Measurements from ENCODE around the gene LRP8. TPM values are rescaled to one million over a fixed set of nuclear protein-coding genes. Genes with fewer than 3 reads are reported as not detected.

Gene LRP8
- total RNA-seq, 2 donors from 2014 or later = 4.7 to 15.3 TPM

DNA sequence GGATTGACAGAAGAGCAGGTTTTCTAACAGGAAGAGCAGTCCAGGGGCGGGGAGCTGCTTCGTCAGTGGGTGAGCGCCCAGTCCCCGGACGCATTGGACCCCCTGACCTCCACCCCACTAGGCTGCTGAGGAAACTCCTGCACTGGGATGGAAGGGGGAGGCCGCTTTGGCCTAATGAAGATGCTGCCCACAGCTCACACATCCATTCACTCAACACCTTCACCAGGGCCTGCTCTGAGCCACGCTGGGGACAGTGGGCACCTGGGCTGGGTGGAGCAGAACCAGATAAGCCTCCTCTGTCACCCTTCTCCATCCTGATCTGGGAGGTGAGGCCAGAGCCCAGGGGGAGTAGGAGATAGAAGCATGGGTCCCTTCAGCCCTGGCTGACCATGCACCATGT lies 13.3 kb downstream of the LRP8 start:
- intact Hi-C loops (cut with DNase I) = no loop called here
- H3K27ac ChIP-seq = no peak overlapping the region
- no peak overlapping the region for H3K4me3 ChIP-seq
- no peaks in the 10 kb centered on the region for H3K4me1 ChIP-seq
- no peak for DNase-seq
- no peaks in the 10 kb centered on the region for H3K9me3 ChIP-seq
- H3K27me3 ChIP-seq = no peaks in the 10 kb centered on the region
- H3K9ac ChIP-seq (ENCODE audit: low read depth in 2 of 2, low read length in 2 of 2) = no peak overlapping the region
- no peaks in the 10 kb centered on the region for H3K36me3 ChIP-seq
- TF ChIP-seq, protein P1, sequence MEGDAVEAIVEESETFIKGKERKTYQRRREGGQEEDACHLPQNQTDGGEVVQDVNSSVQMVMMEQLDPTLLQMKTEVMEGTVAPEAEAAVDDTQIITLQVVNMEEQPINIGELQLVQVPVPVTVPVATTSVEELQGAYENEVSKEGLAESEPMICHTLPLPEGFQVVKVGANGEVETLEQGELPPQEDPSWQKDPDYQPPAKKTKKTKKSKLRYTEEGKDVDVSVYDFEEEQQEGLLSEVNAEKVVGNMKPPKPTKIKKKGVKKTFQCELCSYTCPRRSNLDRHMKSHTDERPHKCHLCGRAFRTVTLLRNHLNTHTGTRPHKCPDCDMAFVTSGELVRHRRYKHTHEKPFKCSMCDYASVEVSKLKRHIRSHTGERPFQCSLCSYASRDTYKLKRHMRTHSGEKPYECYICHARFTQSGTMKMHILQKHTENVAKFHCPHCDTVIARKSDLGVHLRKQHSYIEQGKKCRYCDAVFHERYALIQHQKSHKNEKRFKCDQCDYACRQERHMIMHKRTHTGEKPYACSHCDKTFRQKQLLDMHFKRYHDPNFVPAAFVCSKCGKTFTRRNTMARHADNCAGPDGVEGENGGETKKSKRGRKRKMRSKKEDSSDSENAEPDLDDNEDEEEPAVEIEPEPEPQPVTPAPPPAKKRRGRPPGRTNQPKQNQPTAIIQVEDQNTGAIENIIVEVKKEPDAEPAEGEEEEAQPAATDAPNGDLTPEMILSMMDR (IDR thresholded peaks at IDR 0.05) = no peak

DNA sequence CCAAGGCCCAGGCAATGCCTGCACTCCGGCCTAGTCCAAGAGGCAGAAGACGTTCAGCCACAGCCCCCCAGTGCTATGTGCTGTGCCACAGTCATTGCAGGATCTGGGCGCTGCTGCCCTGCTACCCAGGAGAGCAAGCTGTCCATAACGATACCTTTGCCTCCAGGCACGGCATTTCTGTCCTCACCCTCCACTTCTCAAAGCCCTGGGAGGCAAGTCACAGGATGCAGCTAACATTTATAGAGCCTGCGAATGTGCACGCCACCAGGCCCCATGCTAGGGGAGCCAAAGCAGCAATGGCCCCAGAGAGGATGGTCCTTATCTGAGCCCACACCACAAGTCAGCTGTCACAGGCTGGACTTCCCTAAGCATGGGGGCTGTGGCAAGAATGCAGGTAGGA lies 13.8 kb downstream of the LRP8 start:
- no peak overlapping the region for H3K4me3 ChIP-seq
- H3K4me1 ChIP-seq = no peaks in the 10 kb centered on the region
- intact Hi-C loops (cut with DNase I) = no loop called here
- no peaks in the 10 kb centered on the region for H3K27me3 ChIP-seq
- TF ChIP-seq, protein P1 (IDR thresholded peaks at IDR 0.05) = no peak
- H3K36me3 ChIP-seq = no peaks in the 10 kb centered on the region
- H3K9me3 ChIP-seq = no peaks in the 10 kb centered on the region
- no peak for DNase-seq
- H3K27ac ChIP-seq = no peak overlapping the region
- no peak overlapping the region for H3K9ac ChIP-seq (ENCODE audit: low read depth in 2 of 2, low read length in 2 of 2)

DNA sequence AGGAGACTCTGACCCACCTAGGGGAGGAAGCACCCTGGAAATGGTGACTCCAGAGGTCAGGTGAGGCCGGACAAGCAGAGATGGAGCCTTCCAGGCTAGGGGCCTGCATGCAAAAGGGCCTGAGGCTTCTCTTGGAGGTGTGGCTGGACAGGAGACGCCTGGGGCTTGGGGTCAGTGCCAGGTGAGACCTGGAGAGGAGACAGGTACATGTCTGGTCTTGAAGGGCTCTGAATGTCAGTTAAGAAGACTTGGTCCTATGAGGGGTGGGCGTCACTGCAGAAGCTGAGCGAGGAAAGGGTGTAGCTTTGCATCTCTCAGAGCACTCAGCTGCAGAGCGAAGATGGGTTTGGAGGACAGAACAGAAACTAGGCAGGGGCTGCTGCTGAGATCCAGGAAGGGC lies 14.3 kb downstream of the LRP8 start:
- H3K4me3 ChIP-seq = no peak overlapping the region
- H3K4me1 ChIP-seq = no peaks in the 10 kb centered on the region
- no peaks in the 10 kb centered on the region for H3K9me3 ChIP-seq
- H3K27me3 ChIP-seq = no peaks in the 10 kb centered on the region
- H3K27ac ChIP-seq = no peak overlapping the region
- H3K36me3 ChIP-seq = no peaks in the 10 kb centered on the region
- TF ChIP-seq, protein P1 (IDR thresholded peaks at IDR 0.05) = no peak
- intact Hi-C loops (cut with DNase I) = no loop called here
- DNase-seq = no peak
- no peak overlapping the region for H3K9ac ChIP-seq (ENCODE audit: low read depth in 2 of 2, low read length in 2 of 2)

DNA sequence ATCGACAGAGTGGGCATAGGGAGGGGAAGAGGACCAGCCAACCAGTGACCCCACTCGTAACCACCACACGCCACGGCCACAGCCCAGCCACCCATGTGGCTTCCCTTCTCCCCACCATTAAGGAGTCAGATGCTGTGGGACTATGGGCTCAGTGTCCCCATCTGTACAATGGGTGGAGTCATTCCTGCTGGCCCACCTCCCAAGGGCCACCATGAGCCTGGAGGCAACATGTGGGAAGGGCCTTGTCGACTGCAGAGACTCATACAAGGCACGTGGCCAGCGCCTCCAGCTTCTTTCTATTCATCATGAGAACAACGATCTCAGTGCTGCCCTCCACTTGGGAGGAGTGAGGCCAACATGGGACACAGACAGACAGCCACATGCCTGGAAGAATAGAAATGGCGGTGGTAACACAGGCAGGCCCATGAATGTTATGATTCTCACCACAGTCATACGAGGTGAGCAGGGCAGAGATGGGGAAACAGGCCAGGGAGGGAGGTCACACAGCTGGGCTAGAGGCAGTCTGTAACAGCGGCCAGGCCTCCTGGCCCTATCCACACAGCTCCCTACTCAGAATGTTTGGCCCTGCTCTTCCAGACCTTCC lies 16.1 kb downstream of the LRP8 start:
- intact Hi-C loops (cut with DNase I) = no loop called here
- H3K9ac ChIP-seq (ENCODE audit: low read depth in 2 of 2, low read length in 2 of 2) = no peak overlapping the region
- H3K27me3 ChIP-seq = no peaks in the 10 kb centered on the region
- H3K4me3 ChIP-seq = no peak overlapping the region
- no peak overlapping the region for H3K27ac ChIP-seq
- no peaks in the 10 kb centered on the region for H3K4me1 ChIP-seq
- H3K36me3 ChIP-seq = no peaks in the 10 kb centered on the region
- DNase-seq = no peak
- H3K9me3 ChIP-seq = no peaks in the 10 kb centered on the region
- TF ChIP-seq, protein P1 (IDR thresholded peaks at IDR 0.05) = no peak

DNA sequence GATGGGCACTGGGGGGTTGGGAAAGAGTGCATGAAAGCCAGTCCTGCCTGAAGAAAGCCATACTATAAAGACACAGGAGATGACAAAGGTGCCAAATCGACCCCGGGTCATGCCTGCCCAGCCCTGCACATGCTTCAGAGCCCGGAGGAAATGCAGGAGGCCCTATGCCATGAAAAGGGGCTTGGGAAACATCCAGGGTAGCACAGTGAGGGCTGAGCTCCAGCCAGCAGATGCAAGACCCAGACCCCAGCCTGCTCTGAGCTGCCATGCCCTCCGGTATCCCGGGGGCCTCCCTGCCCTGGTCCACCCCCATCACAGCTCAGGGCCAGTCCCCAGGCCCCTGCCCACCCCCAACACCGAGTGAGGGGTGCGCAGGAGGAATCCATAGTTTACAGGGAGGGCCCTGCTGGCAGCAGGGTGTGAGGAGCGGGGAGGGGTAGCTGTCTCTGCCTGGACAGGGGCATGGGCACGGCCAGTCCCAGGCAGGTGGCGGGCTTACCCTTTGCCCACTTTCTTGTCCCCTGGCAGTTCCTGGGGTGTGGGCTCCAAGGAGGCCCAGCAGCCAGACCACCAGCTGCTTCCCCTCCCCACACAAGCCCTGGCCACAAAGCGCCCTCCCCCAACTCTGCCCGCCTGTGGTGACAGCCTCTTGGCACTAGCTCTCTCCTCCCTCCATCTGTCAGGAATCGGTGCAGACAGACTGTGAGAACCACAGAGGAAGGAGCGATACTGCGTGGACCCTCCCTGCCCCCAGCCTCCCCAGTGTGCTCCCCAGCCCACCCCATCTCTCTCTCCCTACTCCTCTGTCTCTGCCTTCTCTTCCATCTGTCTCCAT lies 16.8 kb downstream of the LRP8 start:
- no peak for DNase-seq

More for the DNA sequence above, 16.8 kb downstream of the LRP8 start:
- Histone ChIP-seq H3K9ac (ENCODE audit: low read depth in 2 of 2, low read length in 2 of 2) (no peak overlapping the region), H3K4me1 (no peaks in the 10 kb centered on the region), H3K27ac (no peak overlapping the region), H3K27me3 (no peaks in the 10 kb centered on the region), H3K9me3 (no peaks in the 10 kb centered on the region), H3K36me3 (no peaks in the 10 kb centered on the region), H3K4me3 (no peak overlapping the region)
- TF ChIP-seq, protein P1 (IDR thresholded peaks at IDR 0.05) = no peak
- intact Hi-C loops (cut with DNase I) = no loop called here
